Ramos (cell line): Measurements from ENCODE around the gene NR6A1.

Experiments
- in situ Hi-C: fragments of 300-500 bp; cut with MboI; formaldehyde crosslinking; loops from one replicate; pipeline ENCODE4 v1.14.3; 2022; ENCODE audit warnings: low sequenced_read_pairs; ENCODE audit not compliant: unreplicated experiment

Gene NR6A1

DNA sequence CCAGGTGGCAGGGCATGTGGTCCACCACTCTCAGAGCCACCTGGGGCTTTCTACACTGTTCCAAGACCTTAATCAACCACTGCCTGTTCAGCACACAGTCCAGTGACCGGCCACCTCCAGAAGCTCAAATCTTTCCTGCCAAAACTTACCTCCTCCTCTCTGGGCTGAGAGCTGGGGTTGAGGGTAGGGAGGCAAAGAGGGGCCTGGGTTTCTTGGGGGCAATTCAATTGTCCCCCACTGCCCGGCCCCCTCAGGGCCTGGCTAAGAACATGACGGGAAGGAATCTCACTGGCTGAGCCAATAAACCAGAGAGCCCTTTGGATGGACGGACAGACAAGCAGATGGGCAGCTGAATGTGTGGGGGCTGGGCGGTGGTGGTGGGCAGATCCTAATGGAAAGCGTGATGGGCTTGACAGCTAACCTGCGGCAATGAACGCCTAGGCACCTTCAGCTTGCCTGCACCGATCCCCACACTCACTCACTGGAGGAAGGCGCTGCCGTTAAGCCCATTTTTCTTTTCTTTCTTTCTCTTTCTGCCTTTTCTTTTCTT is 269.3 kb downstream of the NR6A1 start:
- in situ Hi-C loops, result no loop called here

DNA sequence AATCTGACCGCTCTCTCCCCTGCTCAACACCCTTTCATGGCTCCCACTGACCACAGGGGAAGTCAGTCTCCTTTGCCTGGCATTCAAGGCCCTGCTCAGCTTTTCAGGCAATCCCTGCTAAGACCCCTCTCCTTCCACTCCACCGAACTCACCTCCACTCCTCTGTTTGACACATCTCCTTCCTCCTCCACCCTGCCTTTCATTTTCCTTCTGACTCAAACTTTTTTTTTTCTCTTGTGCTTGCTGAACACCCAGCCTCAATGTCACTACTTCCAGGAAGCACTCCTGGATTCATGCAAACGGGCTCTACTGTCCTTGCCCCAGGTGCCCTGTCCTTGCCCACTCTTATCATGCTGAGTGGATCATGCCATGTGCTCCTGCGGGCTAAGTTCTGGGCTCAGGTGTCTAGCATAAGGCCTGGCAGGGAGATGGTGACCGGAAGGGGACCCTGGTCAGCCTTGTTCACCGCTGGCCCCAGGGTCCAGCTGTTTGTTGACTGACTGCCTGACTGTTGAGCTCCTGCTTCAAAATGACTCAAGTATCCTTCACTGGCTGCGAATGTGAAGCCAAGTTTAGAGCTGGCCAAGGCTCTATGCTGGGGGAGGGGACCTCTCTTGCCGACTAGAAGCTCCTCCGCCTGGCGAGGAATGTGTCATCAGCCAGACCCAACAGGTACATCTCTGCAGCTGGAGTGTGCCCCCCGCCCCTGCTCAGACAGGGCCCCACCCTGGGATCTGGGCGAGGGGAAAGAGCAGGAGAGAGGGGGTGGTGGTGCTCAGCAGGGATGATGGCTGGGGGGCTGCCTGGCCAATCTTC is 270.1 kb downstream of the NR6A1 start:
- in situ Hi-C loops, result no loop called here

DNA sequence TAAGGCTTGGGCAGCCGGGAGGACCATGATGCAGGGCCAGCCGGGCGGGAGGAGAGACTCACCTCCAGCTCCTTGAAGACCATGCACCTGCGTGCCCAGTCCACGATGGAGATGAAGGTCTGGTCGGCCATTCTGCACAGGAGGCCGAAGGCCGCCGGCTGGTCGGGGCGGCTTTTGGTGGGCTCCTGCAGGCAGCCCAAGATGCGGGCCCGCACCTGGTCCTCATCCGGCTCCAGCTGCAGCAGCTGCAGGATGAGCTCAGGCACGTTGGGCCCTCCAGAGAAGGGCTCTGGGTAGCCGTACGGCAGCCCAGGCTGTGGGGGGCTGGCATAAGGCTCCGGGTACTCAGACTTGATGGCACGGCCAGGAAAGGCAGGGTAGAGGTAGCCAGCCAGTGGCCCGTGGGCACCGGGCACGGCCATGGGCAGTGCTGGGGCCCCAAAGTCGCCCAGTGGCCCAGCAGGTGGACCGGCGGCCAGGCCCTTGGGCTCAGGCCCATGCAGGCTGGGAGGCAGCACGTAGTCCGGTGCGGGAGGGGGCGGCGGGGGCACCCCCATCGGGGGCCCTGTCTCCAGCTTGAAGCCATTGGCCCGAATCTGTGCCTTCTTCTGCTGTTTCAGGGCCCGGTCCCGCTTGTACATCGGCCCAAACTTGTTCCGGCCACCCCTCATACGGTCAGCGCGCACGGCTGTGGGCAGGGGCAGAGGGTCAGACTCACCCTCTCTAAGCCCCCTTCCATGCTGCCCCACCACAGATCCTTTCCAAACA is 270.9 kb downstream of the NR6A1 start:
- in situ Hi-C loops, result no loop called here

DNA sequence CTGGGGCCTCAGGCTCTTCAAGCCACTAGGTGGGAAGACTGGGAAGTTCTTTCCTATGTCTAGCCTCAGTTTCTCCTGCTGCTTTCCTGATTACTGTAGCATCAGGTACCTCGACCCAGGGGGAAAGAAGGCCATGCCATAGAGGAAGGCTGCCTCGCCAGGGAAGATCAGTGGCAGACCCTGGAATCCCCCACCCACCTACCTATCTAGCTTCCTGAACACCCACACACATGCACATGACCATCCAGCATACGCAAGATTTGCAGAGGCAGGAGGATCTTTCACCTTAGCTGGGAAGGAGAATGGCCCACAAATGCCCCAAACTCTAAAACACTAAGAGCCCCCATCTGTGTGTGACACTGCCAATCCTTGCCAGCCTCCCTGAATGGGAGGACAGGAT is 271.9 kb downstream of the NR6A1 start:
- in situ Hi-C loops, result no loop called here

DNA sequence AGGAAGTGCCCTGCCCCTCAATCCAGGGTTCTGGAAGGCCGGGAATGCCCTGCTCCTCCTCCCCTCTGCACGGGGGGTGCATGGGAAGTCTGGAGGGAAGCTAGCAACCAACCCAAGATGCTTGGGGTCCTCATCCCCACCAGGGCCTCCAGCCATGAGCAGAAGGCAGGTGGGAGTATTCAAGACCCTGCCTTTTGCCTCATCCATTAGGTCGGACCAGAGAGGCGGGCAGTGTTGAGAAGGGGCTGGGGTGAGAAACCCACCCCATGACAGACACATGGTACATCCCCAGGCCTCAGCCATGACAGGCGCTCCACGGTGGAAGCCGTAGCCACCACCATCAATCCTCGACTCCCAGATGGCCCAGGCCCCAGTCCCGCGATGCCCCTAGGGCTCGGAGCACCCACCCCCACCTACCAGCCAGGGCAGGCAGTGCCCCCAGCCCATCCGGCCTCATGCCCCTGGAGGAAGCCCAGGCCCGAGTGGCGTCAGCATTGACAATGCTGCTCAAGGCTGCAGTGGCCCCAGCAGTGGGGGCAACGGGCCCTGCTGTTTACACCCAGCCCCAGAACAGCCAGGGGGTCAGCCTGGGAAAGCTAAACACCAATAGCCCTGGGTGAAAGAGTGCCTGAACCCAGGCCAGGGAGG is 272.5 kb downstream of the NR6A1 start:
- in situ Hi-C loops, result no loop called here

DNA sequence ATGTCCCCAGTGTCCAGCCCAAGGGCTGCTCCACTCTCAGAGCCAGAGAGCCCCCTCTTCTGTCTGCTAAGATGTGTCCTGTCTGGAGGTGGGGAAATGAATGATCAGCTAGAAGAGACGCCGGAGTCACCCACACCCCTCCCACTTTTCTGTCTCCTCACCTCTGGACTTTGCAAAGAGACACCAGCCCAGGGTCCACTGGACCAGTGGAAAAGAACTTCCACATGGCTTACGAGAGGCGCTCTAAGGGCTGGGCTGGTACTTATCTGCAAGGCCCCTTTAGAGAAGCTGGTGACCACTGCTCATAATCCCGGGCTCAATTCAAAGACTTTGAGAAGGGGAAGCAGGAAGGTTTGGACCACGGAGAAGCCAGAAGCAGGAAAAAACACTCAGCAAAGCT is 273.1 kb downstream of the NR6A1 start:
- in situ Hi-C loops, result no loop called here

DNA sequence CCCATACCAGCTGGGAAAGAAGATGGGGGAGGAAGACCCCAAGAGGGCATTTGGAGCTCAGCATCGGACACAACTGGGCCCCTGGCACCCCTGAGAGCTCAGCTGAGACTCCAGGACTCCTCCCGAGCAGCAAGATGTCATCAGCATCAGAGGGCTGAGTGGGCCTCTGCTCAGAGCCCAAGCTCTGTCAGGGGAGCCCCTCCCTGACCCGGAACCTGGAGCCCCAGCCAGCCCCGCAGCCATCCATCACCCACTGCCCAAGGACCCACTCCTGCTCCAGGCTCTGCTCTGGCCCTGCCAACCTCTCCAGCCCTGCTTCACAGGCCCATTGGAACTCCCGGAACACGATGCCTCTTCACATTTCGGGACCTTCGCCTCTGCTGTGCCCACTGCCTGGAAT is 273.7 kb downstream of the NR6A1 start:
- in situ Hi-C loops, result no loop called here

DNA sequence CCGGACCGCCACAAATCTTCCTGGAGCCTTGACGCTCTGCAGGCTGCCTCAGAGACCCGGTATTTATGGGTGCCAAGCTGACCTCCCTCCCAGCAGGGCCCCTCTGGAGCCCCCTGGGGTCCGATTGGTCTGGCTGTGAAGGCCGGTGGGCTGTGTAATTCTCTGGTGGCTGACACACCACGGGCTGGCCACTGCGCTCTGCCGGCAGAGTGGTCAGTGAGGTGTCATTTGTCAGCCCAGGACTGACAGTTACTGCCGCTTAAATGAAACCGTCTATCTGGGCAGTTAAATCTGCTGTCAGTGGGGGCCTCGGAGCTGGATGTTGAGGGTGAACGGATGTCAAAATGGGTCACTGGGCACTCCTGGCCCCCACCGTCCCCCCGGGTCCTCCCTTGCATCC is 274.6 kb downstream of the NR6A1 start:
- in situ Hi-C loops, result no loop called here

DNA sequence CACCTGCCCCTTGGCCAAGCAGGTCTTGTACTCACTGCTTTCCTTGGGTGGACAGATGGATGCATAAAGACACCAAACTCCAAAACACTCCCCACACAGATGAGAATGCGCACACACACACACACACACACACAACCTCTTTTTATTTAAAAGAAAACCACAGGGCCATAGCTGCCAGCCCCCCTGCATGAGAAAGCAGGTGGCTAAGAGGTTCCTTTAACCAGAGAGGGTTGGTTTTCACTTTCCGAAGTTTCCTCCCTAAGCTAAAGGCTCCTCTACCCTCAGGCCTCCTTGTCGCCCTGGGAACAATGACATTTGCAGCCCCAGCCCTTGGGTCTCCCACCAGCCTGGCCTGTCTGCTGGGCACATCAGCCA is 275.0 kb downstream of the NR6A1 start:
- in situ Hi-C loops, result no loop called here

DNA sequence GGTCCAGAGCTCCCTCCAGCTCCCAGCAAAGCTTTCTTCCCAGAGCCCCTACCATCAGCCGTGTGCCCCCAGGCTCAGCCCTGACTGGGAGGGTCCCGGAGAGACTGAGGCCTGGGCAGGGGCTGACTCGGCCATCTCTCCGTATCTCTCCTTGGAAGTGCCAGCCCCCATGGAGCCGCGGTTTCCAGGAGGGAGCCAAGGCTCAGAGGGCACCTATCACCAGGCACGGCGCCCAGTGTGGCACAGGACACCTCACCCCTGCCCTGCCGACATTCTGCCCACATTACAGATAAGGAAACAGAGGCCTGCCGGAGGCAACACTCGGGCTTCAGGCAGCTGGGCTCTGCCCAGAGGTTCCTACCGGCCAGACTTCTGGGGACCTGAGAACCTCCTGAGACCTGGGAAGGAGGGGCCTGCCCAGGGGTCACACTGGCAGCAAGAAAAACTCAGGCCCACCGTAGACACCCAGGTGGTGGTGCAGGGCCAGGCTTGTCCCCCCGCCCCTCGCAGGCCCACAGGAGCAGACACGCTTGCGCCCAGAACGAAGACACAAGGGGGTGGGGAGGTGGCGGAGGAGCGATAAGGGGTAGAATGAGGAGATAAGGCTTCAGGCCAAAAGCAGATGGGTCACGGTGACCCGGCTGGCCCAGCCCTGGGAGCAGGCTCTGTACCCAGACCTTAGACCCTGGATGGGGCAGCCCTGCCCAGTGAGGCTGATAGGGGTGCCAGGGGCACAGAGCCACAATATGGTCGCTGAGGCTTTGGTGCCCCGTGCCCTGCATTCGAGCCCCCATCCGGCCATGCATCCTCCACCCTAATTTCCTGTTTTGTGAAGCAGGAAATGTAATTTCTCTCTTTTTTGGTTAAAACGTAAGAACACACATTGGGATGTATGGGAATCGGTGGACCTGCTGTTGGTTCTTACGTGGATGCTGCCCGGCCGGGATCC is 275.7 kb downstream of the NR6A1 start:
- in situ Hi-C loops, result no loop called here

DNA sequence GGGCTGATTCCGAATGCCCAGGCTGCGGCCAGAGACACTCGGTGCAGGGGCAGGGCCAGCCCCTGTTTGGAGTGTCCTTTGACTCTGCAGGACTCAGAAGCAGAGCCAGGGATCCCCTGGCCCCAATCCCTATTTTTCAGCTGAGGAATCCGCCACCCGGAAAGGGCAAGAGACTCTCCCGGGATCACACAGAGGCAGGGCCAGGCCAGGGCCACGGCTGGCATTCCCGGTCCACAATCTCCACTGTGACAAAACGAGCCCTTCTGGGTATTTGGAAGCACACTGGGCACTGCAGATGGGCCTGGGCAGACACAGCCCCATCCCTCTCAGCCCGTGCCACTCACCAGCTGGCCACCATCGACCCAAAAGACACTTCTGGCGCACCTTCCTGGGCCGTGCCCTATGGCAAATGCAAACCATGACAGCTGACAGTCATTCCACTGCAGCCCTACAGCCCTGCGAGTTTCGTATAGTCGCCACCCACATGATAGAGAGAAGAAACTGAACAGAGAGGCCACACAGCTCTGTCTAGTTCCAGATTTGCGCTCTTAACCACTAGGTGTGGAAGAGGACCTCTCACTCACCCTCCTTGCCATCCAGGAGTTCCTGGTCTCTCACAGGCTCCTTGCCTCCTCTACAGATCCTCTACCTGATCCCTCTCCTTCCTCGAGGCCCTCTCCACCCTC is 277.2 kb downstream of the NR6A1 start:
- in situ Hi-C loops, result no loop called here

DNA sequence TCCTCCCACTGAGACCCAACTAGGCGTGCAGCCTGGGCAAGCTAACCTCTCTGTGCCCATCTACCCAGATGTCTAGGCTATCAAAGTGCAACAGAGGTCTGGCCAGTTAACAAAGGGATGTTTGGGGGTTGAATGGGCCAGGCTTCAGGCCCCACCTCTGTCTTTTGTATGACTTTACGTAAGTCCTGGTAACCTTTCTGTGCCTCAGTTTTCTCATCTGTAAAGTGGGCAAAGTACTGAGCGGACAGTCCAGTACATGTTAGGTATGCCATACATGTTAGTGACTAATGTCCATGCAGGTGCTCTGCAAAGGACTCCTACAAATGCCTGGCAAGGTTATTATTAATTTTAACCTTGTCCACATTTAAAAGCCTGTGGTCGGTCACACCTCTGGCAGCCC is 277.9 kb downstream of the NR6A1 start:
- in situ Hi-C loops, result no loop called here

DNA sequence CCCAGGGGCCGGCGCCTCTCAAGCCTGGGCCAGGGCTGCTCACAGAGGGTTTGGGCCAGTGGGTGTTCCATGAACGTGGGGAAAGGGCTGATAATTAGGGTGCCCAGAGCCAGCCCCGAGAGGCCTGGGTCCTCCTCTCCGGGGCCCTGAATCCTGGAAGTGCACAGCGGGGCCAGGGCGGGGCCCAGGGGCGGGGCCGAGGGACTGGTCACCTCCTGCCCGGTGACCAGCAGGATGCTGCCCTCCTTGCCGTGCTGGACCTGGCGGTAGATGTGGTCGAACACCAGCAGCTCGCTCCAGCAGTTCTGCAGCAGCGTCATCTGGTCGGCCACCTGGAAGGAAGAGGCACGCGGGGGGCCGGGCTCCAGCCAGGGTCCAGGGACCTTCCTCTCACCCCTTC is 278.3 kb downstream of the NR6A1 start:
- in situ Hi-C loops, result no loop called here

DNA sequence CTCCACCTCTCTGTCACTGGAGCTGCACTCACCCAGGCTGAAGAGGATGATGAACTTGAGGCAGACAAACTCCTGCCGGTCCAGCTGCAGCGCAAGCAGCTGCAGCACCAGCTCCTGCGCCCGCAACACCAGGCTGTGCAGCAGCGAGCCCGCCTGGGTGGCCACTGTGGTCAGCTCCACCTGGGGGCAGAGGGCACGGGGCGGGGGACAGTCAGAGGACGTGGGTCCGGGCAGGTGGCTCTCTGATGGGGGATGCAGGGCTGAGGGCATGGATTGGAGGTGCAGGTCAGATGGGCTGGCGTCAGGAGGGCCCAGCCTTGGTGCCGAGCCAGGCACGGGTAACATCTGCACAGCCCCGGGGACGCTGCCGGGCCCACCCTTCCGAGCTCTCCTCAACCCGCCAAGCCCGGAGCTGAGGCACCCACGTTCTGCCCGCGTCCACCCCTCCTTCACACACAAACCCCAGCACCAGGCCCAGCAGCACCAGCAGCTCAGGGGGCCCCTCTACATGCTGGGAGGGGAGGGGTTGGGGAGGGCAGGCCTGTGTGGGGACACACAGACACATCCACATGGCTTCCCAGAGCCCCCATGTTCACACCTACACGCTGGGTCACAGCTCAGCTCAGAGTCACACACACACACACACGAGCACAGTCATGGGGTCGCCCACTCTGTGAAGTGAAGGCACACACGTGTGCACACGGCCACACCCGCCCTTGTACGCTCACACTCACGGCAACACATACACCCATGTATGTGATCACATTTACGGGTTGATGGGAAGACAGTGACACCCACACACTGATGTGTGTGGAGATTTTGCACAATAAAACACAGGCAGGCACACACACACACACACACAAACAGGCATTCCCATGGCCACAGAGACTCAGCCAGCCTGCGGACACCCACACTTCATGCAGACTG is 279.8 kb downstream of the NR6A1 start:
- in situ Hi-C loops, result no loop called here

DNA sequence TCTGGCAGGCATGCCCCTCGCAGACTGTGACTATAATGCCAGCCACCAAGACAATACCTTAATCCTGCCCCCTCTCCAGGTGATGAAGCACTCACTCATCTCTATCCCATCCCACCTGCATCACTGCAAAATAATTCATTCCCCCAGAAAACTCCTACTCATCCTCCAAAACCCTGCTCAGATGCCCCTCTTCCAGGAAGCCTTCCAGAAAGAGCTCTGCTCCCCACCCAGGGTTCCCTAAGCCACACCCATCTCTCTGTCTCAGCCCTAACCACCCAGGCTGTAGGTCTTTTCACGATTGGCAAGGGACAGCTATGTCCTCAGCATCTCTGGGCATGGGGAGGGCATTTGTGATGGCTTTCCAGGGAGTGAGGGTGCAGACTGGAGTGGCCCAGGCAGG is 281.1 kb downstream of the NR6A1 start:
- in situ Hi-C loops, result no loop called here

DNA sequence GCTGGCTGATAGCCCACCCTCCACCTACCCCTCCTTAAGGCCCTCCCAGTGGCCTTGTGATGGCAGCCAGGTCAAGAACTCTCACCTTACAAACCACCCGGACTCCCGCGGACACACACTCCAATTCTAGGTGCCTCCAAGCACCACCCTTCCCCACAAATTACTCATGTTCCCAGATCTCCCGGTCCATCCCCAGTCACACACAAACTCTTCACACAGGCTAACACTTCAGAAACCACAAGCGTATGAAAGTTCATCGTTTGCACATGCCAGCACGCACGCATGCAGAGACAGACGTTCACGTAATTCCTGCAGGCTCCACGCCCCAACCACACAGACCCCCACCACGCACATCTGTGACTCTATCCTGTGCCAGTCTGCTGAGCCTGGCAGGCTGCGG is 281.9 kb downstream of the NR6A1 start:
- in situ Hi-C loops, result no loop called here

DNA sequence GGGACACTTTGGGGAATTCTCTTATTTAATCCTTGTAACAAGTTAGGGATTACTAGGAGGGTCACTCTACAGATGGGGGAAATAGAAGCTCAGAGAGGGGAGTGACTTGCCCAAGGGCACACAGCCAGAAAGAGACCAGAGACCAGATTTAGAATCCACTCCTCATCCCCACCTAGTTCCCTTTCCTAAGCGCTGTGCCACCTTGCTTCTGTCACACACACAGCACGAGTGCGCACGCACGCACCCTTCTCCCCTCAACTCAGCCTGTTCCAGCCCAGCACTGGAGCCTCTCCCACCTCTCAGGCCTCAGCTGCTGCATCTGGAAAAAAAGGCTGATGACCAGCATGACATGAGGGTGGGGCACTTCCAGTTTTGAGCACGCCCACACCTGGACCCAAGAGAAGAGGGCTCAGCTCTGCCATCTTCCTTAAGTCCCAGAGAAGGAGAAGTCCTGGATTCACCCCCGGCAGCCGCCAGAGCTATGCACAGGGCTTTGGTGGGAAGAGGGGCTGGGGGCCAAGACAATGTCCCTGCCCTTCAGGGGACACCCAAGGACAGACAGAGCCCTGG is 282.4 kb downstream of the NR6A1 start:
- in situ Hi-C loops, result no loop called here
